ENCODE measurements around the gene PHLPP1. TPM values are rescaled to one million over a fixed set of nuclear protein-coding genes. Genes with fewer than 3 reads are reported as not detected.
A peak's percentile ranks its signal among the peaks of the same experiment; 100 is the strongest.

PHLPP1 gene
- total and polyA plus RNA-seq, 2 donors (not counting 1 experiment from before 2014, with no cell fraction given), result 3.6 to 5.0 TPM

DNA sequence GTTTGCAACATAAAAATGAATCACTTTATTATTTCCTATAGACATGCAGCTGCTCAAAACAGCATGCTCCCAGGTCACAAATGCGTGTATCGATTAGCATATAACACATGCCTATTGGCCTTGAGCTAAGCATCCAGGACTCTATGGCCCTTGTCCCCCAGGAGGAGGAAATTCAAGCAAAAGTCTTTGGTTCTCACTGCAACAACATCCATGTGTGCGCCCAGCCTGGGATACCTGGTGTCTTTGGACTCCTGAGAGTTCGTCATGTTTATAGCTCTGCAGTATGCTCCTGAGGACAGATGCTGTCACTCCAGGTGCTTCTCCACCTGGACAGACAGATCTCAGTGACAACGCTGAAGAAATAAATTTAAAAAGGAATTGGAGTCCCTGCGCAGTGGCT is 284.6 kb downstream of the PHLPP1 start:
- peak in 1 of 2 donors; percentile 3 for DNase-seq (ENCODE audit: low read depth in 2 of 2)
- Histone ChIP-seq H3K4me1 (ENCODE audit: control insufficient read depth, extremely low read depth, insufficient read depth, low read length) (no peaks in the 10 kb centered on the region), H3K4me2 (ENCODE audit: extremely low read depth, insufficient read depth, low read length) (no peak overlapping the region), H4K20me1 (ENCODE audit: control insufficient read depth, extremely low read depth, insufficient read depth, low read length) (no peaks in the 10 kb centered on the region), H2AFZ (ENCODE audit: low read length) (no peak overlapping the region), H3K79me2 (ENCODE audit: control insufficient read depth, insufficient read depth, low read length) (no peaks in the 10 kb centered on the region), H3K9ac (ENCODE audit: insufficient read depth, low read length) (no peak overlapping the region), H3K4me3 (replicated peaks in 1 of 4; ENCODE audit: control extremely low read depth in 1 of 4, insufficient read depth in 1 of 4, low read depth in 3 of 4, low read length in 4 of 4) (no peak overlapping the region), H3K27ac (ENCODE audit: insufficient read depth, low read length) (no peak overlapping the region), H3K27me3 (ENCODE audit: control insufficient read depth, insufficient read depth, low read length) (peaks cover 9% of the 10 kb centered on the region), H3K9me3 (ENCODE audit: control insufficient read depth, insufficient read depth, low read depth, low read length) (no peaks in the 10 kb centered on the region), H3K36me3 (ENCODE audit: control insufficient read depth, insufficient read depth, low read length) (no peaks in the 10 kb centered on the region)
- TF ChIP-seq CTCF (conservative IDR thresholded peaks at IDR 0.05 in 1 of 2, IDR thresholded peaks at IDR 0.05 in 1 of 2; ENCODE audit: low read depth in 1 of 2, low read length in 2 of 2) (no peak), EZH2 (IDR thresholded peaks at IDR 0.05; ENCODE audit: low read length, missing control alignments) (no peak)

GRCh38 chr18:63000839-63001238 is 285.5 kb downstream of the PHLPP1 start:
- no peaks in the 10 kb centered on the region for H3K79me2 ChIP-seq (ENCODE audit: control insufficient read depth, insufficient read depth, low read length)
- H3K4me3 ChIP-seq (replicated peaks in 1 of 4; ENCODE audit: control extremely low read depth in 1 of 4, insufficient read depth in 1 of 4, low read depth in 3 of 4, low read length in 4 of 4), result no peak overlapping the region
- no peaks in the 10 kb centered on the region for H4K20me1 ChIP-seq (ENCODE audit: control insufficient read depth, extremely low read depth, insufficient read depth, low read length)
- no peak for DNase-seq (ENCODE audit: low read depth in 2 of 2)
- no peaks in the 10 kb centered on the region for H3K36me3 ChIP-seq (ENCODE audit: control insufficient read depth, insufficient read depth, low read length)
- H2AFZ ChIP-seq (ENCODE audit: low read length), result no peak overlapping the region
- TF ChIP-seq EZH2 (IDR thresholded peaks at IDR 0.05; ENCODE audit: low read length, missing control alignments) (no peak), CTCF (conservative IDR thresholded peaks at IDR 0.05 in 1 of 2, IDR thresholded peaks at IDR 0.05 in 1 of 2; ENCODE audit: low read depth in 1 of 2, low read length in 2 of 2) (no peak)
- no peak overlapping the region for H3K9ac ChIP-seq (ENCODE audit: insufficient read depth, low read length)
- H3K4me1 ChIP-seq (ENCODE audit: control insufficient read depth, extremely low read depth, insufficient read depth, low read length), result no peaks in the 10 kb centered on the region
- H3K4me2 ChIP-seq (ENCODE audit: extremely low read depth, insufficient read depth, low read length), result no peak overlapping the region
- no peaks in the 10 kb centered on the region for H3K9me3 ChIP-seq (ENCODE audit: control insufficient read depth, insufficient read depth, low read depth, low read length)
- H3K27me3 ChIP-seq (ENCODE audit: control insufficient read depth, insufficient read depth, low read length), result peaks cover 9% of the 10 kb centered on the region
- H3K27ac ChIP-seq (ENCODE audit: insufficient read depth, low read length), result no peak overlapping the region

GRCh38 chr18:63001861-63002260 is 286.5 kb downstream of the PHLPP1 start:
- Histone ChIP-seq H3K27ac (ENCODE audit: insufficient read depth, low read length) (no peak overlapping the region), H3K9me3 (ENCODE audit: control insufficient read depth, insufficient read depth, low read depth, low read length) (no peaks in the 10 kb centered on the region), H4K20me1 (ENCODE audit: control insufficient read depth, extremely low read depth, insufficient read depth, low read length) (no peaks in the 10 kb centered on the region), H3K79me2 (ENCODE audit: control insufficient read depth, insufficient read depth, low read length) (no peaks in the 10 kb centered on the region), H3K9ac (ENCODE audit: insufficient read depth, low read length) (no peak overlapping the region), H3K4me2 (ENCODE audit: extremely low read depth, insufficient read depth, low read length) (no peak overlapping the region), H3K36me3 (ENCODE audit: control insufficient read depth, insufficient read depth, low read length) (no peaks in the 10 kb centered on the region), H3K4me3 (replicated peaks in 1 of 4; ENCODE audit: control extremely low read depth in 1 of 4, insufficient read depth in 1 of 4, low read depth in 3 of 4, low read length in 4 of 4) (no peak overlapping the region), H2AFZ (ENCODE audit: low read length) (no peak overlapping the region), H3K27me3 (ENCODE audit: control insufficient read depth, insufficient read depth, low read length) (peaks cover 9% of the 10 kb centered on the region), H3K4me1 (ENCODE audit: control insufficient read depth, extremely low read depth, insufficient read depth, low read length) (no peaks in the 10 kb centered on the region)
- no peak for DNase-seq (ENCODE audit: low read depth in 2 of 2)
- TF ChIP-seq CTCF (conservative IDR thresholded peaks at IDR 0.05 in 1 of 2, IDR thresholded peaks at IDR 0.05 in 1 of 2; ENCODE audit: low read depth in 1 of 2, low read length in 2 of 2), result no peak
- TF ChIP-seq EZH2 (IDR thresholded peaks at IDR 0.05; ENCODE audit: low read length, missing control alignments), result no peak
